ENCODE results near the gene FLT1. TPM values are rescaled to one million over a fixed set of nuclear protein-coding genes. Genes with fewer than 3 reads are reported as not detected.

FLT1 gene
- total and polyA plus RNA-seq, 2 donors (not counting 1 experiment from before 2014, with no cell fraction given): 1.3 to 2.5 TPM

DNA sequence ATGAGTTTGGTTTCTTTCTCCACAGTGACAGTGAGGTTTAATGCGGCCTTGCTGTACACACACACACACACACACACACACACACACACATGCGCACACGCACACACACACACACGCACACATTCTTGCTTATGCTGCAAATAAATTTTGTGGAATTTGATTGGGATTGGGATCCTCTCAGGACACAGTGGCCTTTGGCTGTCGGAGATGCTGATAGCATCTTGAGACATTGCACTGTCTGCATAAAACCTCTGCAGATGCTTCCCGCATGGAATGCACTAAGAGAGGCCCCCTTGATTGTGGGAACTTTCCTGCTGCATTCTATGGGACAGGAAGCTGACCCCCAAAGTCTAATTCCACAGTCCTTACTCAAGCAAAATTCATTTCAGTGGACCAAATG, 145.6 kb downstream of the FLT1 start:
- Histone ChIP-seq H3K9ac (ENCODE audit: insufficient read depth, low read length) (no peak overlapping the region), H3K27ac (ENCODE audit: insufficient read depth, low read length) (no peak overlapping the region), H3K4me2 (ENCODE audit: extremely low read depth, insufficient read depth, low read length) (no peak overlapping the region), H3K79me2 (ENCODE audit: control insufficient read depth, insufficient read depth, low read length) (no peaks in the 10 kb centered on the region), H4K20me1 (ENCODE audit: control insufficient read depth, extremely low read depth, insufficient read depth, low read length) (no peaks in the 10 kb centered on the region), H3K27me3 (ENCODE audit: control insufficient read depth, insufficient read depth, low read length) (no peaks in the 10 kb centered on the region), H2AFZ (ENCODE audit: low read length) (no peak overlapping the region), H3K4me3 (replicated peaks in 1 of 4; ENCODE audit: control extremely low read depth in 1 of 4, insufficient read depth in 1 of 4, low read depth in 3 of 4, low read length in 4 of 4) (no peak overlapping the region), H3K9me3 (ENCODE audit: control insufficient read depth, insufficient read depth, low read depth, low read length) (no peaks in the 10 kb centered on the region), H3K36me3 (ENCODE audit: control insufficient read depth, insufficient read depth, low read length) (no peaks in the 10 kb centered on the region), H3K4me1 (ENCODE audit: control insufficient read depth, extremely low read depth, insufficient read depth, low read length) (no peaks in the 10 kb centered on the region)
- TF ChIP-seq EZH2 (IDR thresholded peaks at IDR 0.05; ENCODE audit: low read length, missing control alignments): no peak
- TF ChIP-seq, protein P1, sequence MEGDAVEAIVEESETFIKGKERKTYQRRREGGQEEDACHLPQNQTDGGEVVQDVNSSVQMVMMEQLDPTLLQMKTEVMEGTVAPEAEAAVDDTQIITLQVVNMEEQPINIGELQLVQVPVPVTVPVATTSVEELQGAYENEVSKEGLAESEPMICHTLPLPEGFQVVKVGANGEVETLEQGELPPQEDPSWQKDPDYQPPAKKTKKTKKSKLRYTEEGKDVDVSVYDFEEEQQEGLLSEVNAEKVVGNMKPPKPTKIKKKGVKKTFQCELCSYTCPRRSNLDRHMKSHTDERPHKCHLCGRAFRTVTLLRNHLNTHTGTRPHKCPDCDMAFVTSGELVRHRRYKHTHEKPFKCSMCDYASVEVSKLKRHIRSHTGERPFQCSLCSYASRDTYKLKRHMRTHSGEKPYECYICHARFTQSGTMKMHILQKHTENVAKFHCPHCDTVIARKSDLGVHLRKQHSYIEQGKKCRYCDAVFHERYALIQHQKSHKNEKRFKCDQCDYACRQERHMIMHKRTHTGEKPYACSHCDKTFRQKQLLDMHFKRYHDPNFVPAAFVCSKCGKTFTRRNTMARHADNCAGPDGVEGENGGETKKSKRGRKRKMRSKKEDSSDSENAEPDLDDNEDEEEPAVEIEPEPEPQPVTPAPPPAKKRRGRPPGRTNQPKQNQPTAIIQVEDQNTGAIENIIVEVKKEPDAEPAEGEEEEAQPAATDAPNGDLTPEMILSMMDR (conservative IDR thresholded peaks at IDR 0.05 in 1 of 2, IDR thresholded peaks at IDR 0.05 in 1 of 2; ENCODE audit: low read depth in 1 of 2, low read length in 2 of 2): no peak
- no peak for DNase-seq (ENCODE audit: low read depth in 2 of 2)

DNA sequence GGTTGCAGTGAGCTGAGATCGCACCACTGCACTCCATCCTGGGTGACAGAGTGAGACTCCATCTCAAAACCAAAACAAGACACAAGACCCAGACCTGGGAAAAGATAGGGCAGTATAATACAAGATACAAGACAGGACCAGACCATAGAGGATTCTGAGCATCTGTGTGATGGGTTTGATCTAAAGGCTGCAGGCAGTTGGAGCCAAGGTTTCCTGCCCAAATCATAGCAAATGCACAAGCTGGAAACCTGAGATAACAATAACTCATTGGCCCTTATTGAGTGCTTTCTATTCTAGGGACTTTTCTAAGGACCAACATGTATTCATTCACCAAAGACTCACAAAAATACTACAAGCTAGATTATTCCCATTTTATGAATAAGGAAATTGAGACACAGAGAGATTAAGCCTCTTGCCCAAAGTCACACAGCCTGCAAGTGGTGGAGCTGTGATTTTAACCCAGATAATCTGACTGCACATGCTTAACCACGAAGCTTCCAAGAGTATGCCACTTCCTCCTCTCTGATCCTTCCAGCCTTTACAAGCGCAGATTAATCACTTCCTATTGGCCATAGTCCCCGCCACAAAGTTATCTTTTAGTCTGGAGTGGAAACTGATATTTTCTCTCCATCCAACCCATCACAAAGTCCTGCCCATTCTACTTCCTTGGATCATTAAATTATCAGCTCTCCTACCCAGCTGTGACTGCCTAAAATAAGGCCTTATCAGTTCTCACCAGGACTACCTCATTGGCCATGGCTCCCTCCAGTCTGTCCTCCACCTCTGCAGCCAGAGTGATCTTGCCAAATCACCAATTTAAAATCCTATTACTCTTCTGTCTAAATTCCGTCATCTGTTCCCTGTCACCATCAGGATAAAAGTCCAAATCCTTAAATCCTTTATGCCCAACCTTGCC, 147.2 kb downstream of the FLT1 start:
- H2AFZ ChIP-seq (ENCODE audit: low read length): no peak overlapping the region
- TF ChIP-seq, protein P1 (conservative IDR thresholded peaks at IDR 0.05 in 1 of 2, IDR thresholded peaks at IDR 0.05 in 1 of 2; ENCODE audit: low read depth in 1 of 2, low read length in 2 of 2): no peak
- no peak for TF ChIP-seq EZH2 (IDR thresholded peaks at IDR 0.05; ENCODE audit: low read length, missing control alignments)
- no peak overlapping the region for H3K4me2 ChIP-seq (ENCODE audit: extremely low read depth, insufficient read depth, low read length)
- no peaks in the 10 kb centered on the region for H3K27me3 ChIP-seq (ENCODE audit: control insufficient read depth, insufficient read depth, low read length)
- H3K9ac ChIP-seq (ENCODE audit: insufficient read depth, low read length): no peak overlapping the region
- no peak overlapping the region for H3K4me3 ChIP-seq (replicated peaks in 1 of 4; ENCODE audit: control extremely low read depth in 1 of 4, insufficient read depth in 1 of 4, low read depth in 3 of 4, low read length in 4 of 4)
- no peaks in the 10 kb centered on the region for H4K20me1 ChIP-seq (ENCODE audit: control insufficient read depth, extremely low read depth, insufficient read depth, low read length)
- H3K4me1 ChIP-seq (ENCODE audit: control insufficient read depth, extremely low read depth, insufficient read depth, low read length): no peaks in the 10 kb centered on the region
- peak in 1 of 2 donors; percentile 57 for DNase-seq (ENCODE audit: low read depth in 2 of 2)
- no peak overlapping the region for H3K27ac ChIP-seq (ENCODE audit: insufficient read depth, low read length)
- no peaks in the 10 kb centered on the region for H3K79me2 ChIP-seq (ENCODE audit: control insufficient read depth, insufficient read depth, low read length)
- no peaks in the 10 kb centered on the region for H3K36me3 ChIP-seq (ENCODE audit: control insufficient read depth, insufficient read depth, low read length)
- H3K9me3 ChIP-seq (ENCODE audit: control insufficient read depth, insufficient read depth, low read depth, low read length): no peaks in the 10 kb centered on the region

DNA sequence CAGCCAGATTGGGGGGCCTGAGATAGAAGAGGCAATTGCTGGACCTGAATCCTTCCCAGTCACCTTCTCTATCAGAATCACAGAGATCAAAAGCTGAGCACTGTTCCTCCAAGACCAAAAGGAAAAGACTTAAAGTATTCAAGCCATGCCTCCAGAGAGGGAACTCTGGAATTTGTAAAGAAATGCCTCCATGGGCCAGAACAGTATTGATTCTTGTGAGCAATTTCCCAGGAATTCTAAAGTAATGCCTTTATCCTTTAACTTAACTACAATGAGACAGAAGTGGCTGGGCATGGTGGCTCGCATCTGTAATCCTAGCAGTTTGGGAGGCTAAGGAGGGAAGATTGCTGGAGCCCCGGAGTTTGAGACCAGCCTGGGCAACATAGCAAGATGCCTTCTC, 148.8 kb downstream of the FLT1 start:
- H3K4me3 ChIP-seq (replicated peaks in 1 of 4; ENCODE audit: control extremely low read depth in 1 of 4, insufficient read depth in 1 of 4, low read depth in 3 of 4, low read length in 4 of 4): no peak overlapping the region
- H3K4me1 ChIP-seq (ENCODE audit: control insufficient read depth, extremely low read depth, insufficient read depth, low read length): no peaks in the 10 kb centered on the region
- H3K79me2 ChIP-seq (ENCODE audit: control insufficient read depth, insufficient read depth, low read length): no peaks in the 10 kb centered on the region
- H3K9me3 ChIP-seq (ENCODE audit: control insufficient read depth, insufficient read depth, low read depth, low read length): no peaks in the 10 kb centered on the region
- no peak overlapping the region for H2AFZ ChIP-seq (ENCODE audit: low read length)
- no peak overlapping the region for H3K9ac ChIP-seq (ENCODE audit: insufficient read depth, low read length)
- H3K27me3 ChIP-seq (ENCODE audit: control insufficient read depth, insufficient read depth, low read length): no peaks in the 10 kb centered on the region
- TF ChIP-seq, protein P1 (conservative IDR thresholded peaks at IDR 0.05 in 1 of 2, IDR thresholded peaks at IDR 0.05 in 1 of 2; ENCODE audit: low read depth in 1 of 2, low read length in 2 of 2): no peak
- TF ChIP-seq EZH2 (IDR thresholded peaks at IDR 0.05; ENCODE audit: low read length, missing control alignments): no peak
- no peaks in the 10 kb centered on the region for H4K20me1 ChIP-seq (ENCODE audit: control insufficient read depth, extremely low read depth, insufficient read depth, low read length)
- H3K4me2 ChIP-seq (ENCODE audit: extremely low read depth, insufficient read depth, low read length): no peak overlapping the region
- H3K27ac ChIP-seq (ENCODE audit: insufficient read depth, low read length): no peak overlapping the region
- DNase-seq (ENCODE audit: low read depth in 2 of 2): peak in 1 of 2 donors; percentile 42
- no peaks in the 10 kb centered on the region for H3K36me3 ChIP-seq (ENCODE audit: control insufficient read depth, insufficient read depth, low read length)

Data from fibroblast of lung (primary cell).